ENCODE measurements around the gene NSDHL. TPM values are rescaled to one million over a fixed set of nuclear protein-coding genes. Genes with fewer than 3 reads are reported as not detected.

The NSDHL gene
- total and polyA plus RNA-seq, 2 experiments from 2014 or later, result 32.4 to 34.3 TPM

GRCh38 chrX:152918707-152919106, 87.8 kb downstream of the NSDHL start:
- Histone ChIP-seq H3K36me3 (ENCODE audit: insufficient read depth) (no peaks in the 10 kb centered on the region), H3K4me1 (ENCODE audit: insufficient read depth) (no peaks in the 10 kb centered on the region), H4K20me1 (replicated peaks; ENCODE audit: insufficient read depth) (no peaks in the 10 kb centered on the region), H3K79me2 (replicated peaks; ENCODE audit: insufficient read depth) (no peaks in the 10 kb centered on the region), H3K4me2 (no peak overlapping the region), H2AFZ (no peak overlapping the region), H3F3A (replicated peaks; ENCODE audit: low read depth) (no peaks in the 10 kb centered on the region), H3K4me3 (no peak overlapping the region), H3K27me3 (ENCODE audit: insufficient read depth) (no peaks in the 10 kb centered on the region), H3K27ac (ENCODE audit: low read depth) (no peak overlapping the region), H3K9me2 (ENCODE audit: insufficient read depth) (no peaks in the 10 kb centered on the region)
- TF ChIP-seq CTCF (conservative IDR thresholded peaks at IDR 0.05; ENCODE audit: low read depth in 2 of 2) (no peak), POLR2AphosphoS5 (IDR thresholded peaks at IDR 0.05; ENCODE audit: low read depth) (no peak), CREB1 (CRISPR knock-in tag; IDR thresholded peaks at IDR 0.05; ENCODE audit: low read depth) (no peak), EZH2 (IDR thresholded peaks at IDR 0.05; ENCODE audit: low read depth, unreplicated experiment) (no peak), STAT1 (IDR thresholded peaks at IDR 0.05; ENCODE audit: unreplicated experiment) (no peak), NANOG (IDR thresholded peaks at IDR 0.05; ENCODE audit: borderline replicate concordance) (no peak), ETS1 (IDR thresholded peaks at IDR 0.05) (no peak), JUNB (IDR thresholded peaks at IDR 0.05; ENCODE audit: unreplicated experiment) (no peak), EZH2phosphoT487 (IDR thresholded peaks at IDR 0.05; ENCODE audit: unreplicated experiment) (no peak), REST (IDR thresholded peaks at IDR 0.05; ENCODE audit: unreplicated experiment) (no peak), ZNF114 (CRISPR knock-in tag; IDR thresholded peaks at IDR 0.05) (no peak), ZNF331 (CRISPR knock-in tag; IDR thresholded peaks at IDR 0.05; ENCODE audit: low read depth) (no peak)
- H3K27ac Mint-ChIP-seq, result no peak overlapping the region
- no peaks in the 10 kb centered on the region for H3K9me3 Mint-ChIP-seq
- H3K27me3 Mint-ChIP-seq (ENCODE audit: insufficient read depth, low read depth, poor library complexity), result peaks cover 5% of the 10 kb centered on the region
- ATAC-seq (no peak), DNase-seq (ENCODE audit: low spot score) (no peak)
- H3K4me1 Mint-ChIP-seq, result peaks cover 9% of the 10 kb centered on the region; the same call in 2 of the 3 replicates
- no peak overlapping the region for H3K4me3 Mint-ChIP-seq
- no peaks in the 10 kb centered on the region; the same call in 2 of the 3 replicates for H3K36me3 Mint-ChIP-seq (ENCODE audit: low read depth)

Other genes starting within 250 kb of the NSDHL start
- gene GABRQ, start 193.2 kb upstream of the NSDHL start, total RNA-seq (2014; rRNA removed; shearing (Covaris generic)), result 7.8 and 10.1 TPM in 2 replicates
- 2.1 and 2.2 TPM in 2 replicates for gene GABRQ, start 193.2 kb upstream of the NSDHL start, polyA plus RNA-seq (2016; fragmentation: Nextera tagmentation; extraction: Ambion mirVana)
- not detected in 2 replicates for gene MAGEA3, start 132.3 kb upstream of the NSDHL start, total RNA-seq (2014; rRNA removed; shearing (Covaris generic))
- 0.16 and 0.39 TPM in 2 replicates for gene MAGEA3, start 132.3 kb upstream of the NSDHL start, polyA plus RNA-seq (2016; fragmentation: Nextera tagmentation; extraction: Ambion mirVana)
- gene CSAG2, start 121.8 kb upstream of the NSDHL start, total RNA-seq (2014; rRNA removed; shearing (Covaris generic)), result not detected in 2 replicates
- gene CSAG2, start 121.8 kb upstream of the NSDHL start, polyA plus RNA-seq (2016; fragmentation: Nextera tagmentation; extraction: Ambion mirVana), result not detected in 2 replicates
- gene MAGEA2B, start 116.4 kb upstream of the NSDHL start, total RNA-seq (2014; rRNA removed; shearing (Covaris generic)), result 0.42 and 4.5 TPM in 2 replicates
- gene MAGEA2B, start 116.4 kb upstream of the NSDHL start, polyA plus RNA-seq (2016; fragmentation: Nextera tagmentation; extraction: Ambion mirVana), result 3.1 and 5.2 TPM in 2 replicates
- not detected in 2 replicates for gene CSAG1, start 97.3 kb upstream of the NSDHL start, total RNA-seq (2014; rRNA removed; shearing (Covaris generic))
- 0.27 TPM in 1 of 2 replicates, not detected in the other for gene CSAG1, start 97.3 kb upstream of the NSDHL start, polyA plus RNA-seq (2016; fragmentation: Nextera tagmentation; extraction: Ambion mirVana)
- gene MAGEA12, start 97.3 kb upstream of the NSDHL start, total RNA-seq (2014; rRNA removed; shearing (Covaris generic)), result 0.27 and 0.38 TPM in 2 replicates
- gene MAGEA12, start 97.3 kb upstream of the NSDHL start, polyA plus RNA-seq (2016; fragmentation: Nextera tagmentation; extraction: Ambion mirVana), result 0.24 TPM in 1 of 2 replicates, not detected in the other
- 0.50 and 5.5 TPM in 2 replicates for gene MAGEA2, start 77.2 kb upstream of the NSDHL start, total RNA-seq (2014; rRNA removed; shearing (Covaris generic))
- gene MAGEA2, start 77.2 kb upstream of the NSDHL start, polyA plus RNA-seq (2016; fragmentation: Nextera tagmentation; extraction: Ambion mirVana), result 0.83 and 1.5 TPM in 2 replicates
- not detected in 2 replicates for gene CSAG3, start 71.8 kb upstream of the NSDHL start, total RNA-seq (2014; rRNA removed; shearing (Covaris generic))
- 3.2 and 4.8 TPM in 2 replicates for gene CSAG3, start 71.8 kb upstream of the NSDHL start, polyA plus RNA-seq (2016; fragmentation: Nextera tagmentation; extraction: Ambion mirVana)
- gene MAGEA6, start 61.4 kb upstream of the NSDHL start, total RNA-seq (2014; rRNA removed; shearing (Covaris generic)), result 0.35 TPM in 1 of 2 replicates, not detected in the other
- 0.30 TPM in 1 of 2 replicates, not detected in the other for gene MAGEA6, start 61.4 kb upstream of the NSDHL start, polyA plus RNA-seq (2016; fragmentation: Nextera tagmentation; extraction: Ambion mirVana)
- gene CETN2, start 306 bp upstream of the NSDHL start, total RNA-seq (2014; rRNA removed; shearing (Covaris generic)), result 20.4 and 23.9 TPM in 2 replicates
- gene CETN2, start 306 bp upstream of the NSDHL start, polyA plus RNA-seq (2016; fragmentation: Nextera tagmentation; extraction: Ambion mirVana), result 53.4 and 53.7 TPM in 2 replicates
- gene ZNF185, start 67.0 kb downstream of the NSDHL start, total RNA-seq (2014; rRNA removed; shearing (Covaris generic)), result 5.9 and 7.8 TPM in 2 replicates
- 2.7 and 2.9 TPM in 2 replicates for gene ZNF185, start 67.0 kb downstream of the NSDHL start, polyA plus RNA-seq (2016; fragmentation: Nextera tagmentation; extraction: Ambion mirVana)
- 0.49 and 0.62 TPM in 2 replicates for gene PNMA5, start 163.1 kb downstream of the NSDHL start, total RNA-seq (2014; rRNA removed; shearing (Covaris generic))
- gene PNMA5, start 163.1 kb downstream of the NSDHL start, polyA plus RNA-seq (2016; fragmentation: Nextera tagmentation; extraction: Ambion mirVana), result 0.10 and 0.24 TPM in 2 replicates
- 5.7 and 8.5 TPM in 2 replicates for gene PNMA3, start 225.4 kb downstream of the NSDHL start, total RNA-seq (2014; rRNA removed; shearing (Covaris generic))
- 2.5 and 3.4 TPM in 2 replicates for gene PNMA3, start 225.4 kb downstream of the NSDHL start, polyA plus RNA-seq (2016; fragmentation: Nextera tagmentation; extraction: Ambion mirVana)
- 6.6 and 7.1 TPM in 2 replicates for gene PNMA6A, start 241.4 kb downstream of the NSDHL start, total RNA-seq (2014; rRNA removed; shearing (Covaris generic))
- gene PNMA6A, start 241.4 kb downstream of the NSDHL start, polyA plus RNA-seq (2016; fragmentation: Nextera tagmentation; extraction: Ambion mirVana), result 2.4 and 2.9 TPM in 2 replicates